Gastrocnemius medialis (tissue), 4 donors: Measurements from ENCODE around the gene CCDC70.

Experiments
- POLR2A ChIP-seq, 2 donors: fragments of 450-650 bp; IDR thresholded peaks; one replicate each; pipeline ENCODE4 v1.6.1; 2017; ENCODE audit warnings: antibody characterized with exemption in 2 of 2, mild to moderate bottlenecking in 2 of 2, moderate library complexity in 2 of 2
- TF ChIP-seq, protein P1 (sequence below), 5 experiments: fragments of 450-650 bp in 3 of 5; fragments of 200-600 bp in 2 of 5; sonication (generic) in 2 of 5; IDR thresholded peaks in 4 of 5; conservative IDR thresholded peaks in 1 of 5; 1 replicate in 4 of 5; 2 replicates in 1 of 5; pipeline ENCODE4 v1.5.1; 2016 to 2019; ENCODE audit warnings: antibody characterized with exemption in 5 of 5, mild to moderate bottlenecking in 3 of 5, moderate library complexity in 3 of 5

DNA sequence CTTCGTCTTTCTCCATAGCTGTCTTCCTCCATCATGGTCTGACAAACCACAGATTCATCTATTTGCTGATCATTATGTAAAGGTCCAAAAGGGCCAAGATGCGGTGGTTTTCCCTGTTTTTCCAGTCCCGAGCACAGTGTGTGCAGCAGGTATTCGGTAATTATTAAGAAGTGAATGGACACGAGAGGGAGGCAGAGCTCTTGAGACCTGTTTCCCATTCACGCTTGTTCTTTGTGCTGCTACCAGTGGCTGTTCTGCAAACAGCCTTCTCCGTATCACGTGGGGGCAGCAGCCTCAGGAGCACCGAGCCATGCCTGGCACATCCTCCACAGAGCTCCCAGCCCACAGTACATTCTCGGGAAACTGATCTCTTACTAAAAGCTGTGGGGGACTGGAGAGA, 50.3 kb downstream of the CCDC70 start:
- TF ChIP-seq, protein P1, sequence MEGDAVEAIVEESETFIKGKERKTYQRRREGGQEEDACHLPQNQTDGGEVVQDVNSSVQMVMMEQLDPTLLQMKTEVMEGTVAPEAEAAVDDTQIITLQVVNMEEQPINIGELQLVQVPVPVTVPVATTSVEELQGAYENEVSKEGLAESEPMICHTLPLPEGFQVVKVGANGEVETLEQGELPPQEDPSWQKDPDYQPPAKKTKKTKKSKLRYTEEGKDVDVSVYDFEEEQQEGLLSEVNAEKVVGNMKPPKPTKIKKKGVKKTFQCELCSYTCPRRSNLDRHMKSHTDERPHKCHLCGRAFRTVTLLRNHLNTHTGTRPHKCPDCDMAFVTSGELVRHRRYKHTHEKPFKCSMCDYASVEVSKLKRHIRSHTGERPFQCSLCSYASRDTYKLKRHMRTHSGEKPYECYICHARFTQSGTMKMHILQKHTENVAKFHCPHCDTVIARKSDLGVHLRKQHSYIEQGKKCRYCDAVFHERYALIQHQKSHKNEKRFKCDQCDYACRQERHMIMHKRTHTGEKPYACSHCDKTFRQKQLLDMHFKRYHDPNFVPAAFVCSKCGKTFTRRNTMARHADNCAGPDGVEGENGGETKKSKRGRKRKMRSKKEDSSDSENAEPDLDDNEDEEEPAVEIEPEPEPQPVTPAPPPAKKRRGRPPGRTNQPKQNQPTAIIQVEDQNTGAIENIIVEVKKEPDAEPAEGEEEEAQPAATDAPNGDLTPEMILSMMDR (IDR thresholded peaks at IDR 0.05 in 4 of 5, conservative IDR thresholded peaks at IDR 0.05 in 1 of 5): no peak
- no peak for TF ChIP-seq POLR2A (IDR thresholded peaks at IDR 0.05)
